GM12892 (cell line): ENCODE data around the gene TNKS1BP1.

Experiments used
- DNase-seq: peaks from one replicate; pipeline ENCODE4 v3.0.0; 2011; ENCODE audit not compliant: insufficient read length
- FAIRE-seq: peaks from 2 replicates; lab custom pipeline; 2011; peaks lifted over from hg19 to GRCh38; lab: Jason Lieb, UNC
- POLR2A ChIP-seq: IDR thresholded peaks from 2 replicates; pipeline ENCODE4 v1.6.1; 2011; ENCODE audit warnings: low read depth, low read length, control low read depth
- POLR2AphosphoS5 ChIP-seq: IDR thresholded peaks from 2 replicates; pipeline ENCODE4 v1.6.1; 2011; ENCODE audit warnings: low read depth, low read length, control low read depth
- TAF1 ChIP-seq: IDR thresholded peaks from 2 replicates; pipeline ENCODE4 v1.6.1; 2011; ENCODE audit warnings: low read depth, mild to moderate bottlenecking, control low read depth, low read length, borderline replicate concordance

The TNKS1BP1 gene

DNA sequence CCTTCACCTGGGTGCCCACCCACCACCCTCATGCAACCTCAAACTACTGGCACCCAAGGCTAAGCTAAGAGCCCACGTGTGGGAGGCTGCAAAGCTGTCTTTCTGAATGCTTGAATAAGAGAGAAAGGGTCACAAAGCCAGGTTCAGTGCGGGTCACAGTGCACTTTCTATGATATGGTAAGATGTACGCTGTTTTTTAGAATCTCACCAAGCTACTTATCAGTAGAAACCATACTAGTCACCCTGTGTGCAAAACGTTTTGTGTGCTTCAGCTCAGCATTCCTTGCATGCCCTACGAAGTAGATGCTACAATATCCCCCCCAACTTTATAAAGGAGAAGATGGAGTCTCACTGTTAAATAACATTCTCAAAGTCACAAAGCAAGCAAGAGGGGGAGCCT is 28.3 kb upstream of the TNKS1BP1 start:
- no peak for TF ChIP-seq POLR2AphosphoS5
- no peak for TF ChIP-seq POLR2A
- no peak for TF ChIP-seq TAF1
- FAIRE-seq (no peak), DNase-seq (no peak)

DNA sequence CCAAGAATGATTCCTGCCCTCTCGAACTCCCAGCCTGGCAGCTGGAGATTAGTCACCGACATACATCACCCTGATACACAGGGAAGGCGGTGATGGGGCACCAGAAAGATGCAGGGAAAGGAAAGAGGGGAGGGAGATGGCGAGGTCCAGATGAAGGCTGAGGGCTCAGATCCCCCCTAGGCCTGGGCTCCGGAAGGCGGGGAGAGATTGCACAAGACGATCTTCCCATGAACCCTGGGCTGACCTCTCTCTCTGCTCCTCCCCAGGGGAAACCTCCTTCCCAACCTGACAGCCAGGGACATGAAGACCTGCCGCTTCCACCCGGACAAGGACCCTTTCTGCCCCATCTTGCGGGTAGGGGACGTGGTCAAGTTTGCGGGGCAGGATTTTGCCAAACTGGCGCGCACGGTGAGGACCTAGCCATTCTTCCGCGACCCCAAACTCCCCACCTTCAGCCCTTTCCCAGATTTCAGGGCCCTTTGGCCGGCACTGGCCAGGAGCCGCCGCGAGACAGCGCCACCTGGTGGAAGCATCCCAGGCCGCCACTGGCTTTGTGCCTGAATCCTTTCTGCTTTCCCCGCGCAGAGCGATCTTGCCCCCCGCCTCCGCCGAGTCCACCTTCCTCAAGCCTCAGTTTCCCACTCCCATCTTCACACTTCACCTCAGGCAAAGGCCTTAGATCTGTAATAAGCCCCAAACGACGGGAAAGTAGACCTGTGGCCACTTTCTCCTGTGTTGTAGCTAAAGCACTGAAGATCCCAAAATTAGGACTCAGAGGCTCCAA is 24.9 kb upstream of the TNKS1BP1 start:
- FAIRE-seq (peak; percentile 80), DNase-seq (peak; percentile 66)
- no peak for TF ChIP-seq POLR2AphosphoS5
- TF ChIP-seq TAF1: no peak
- TF ChIP-seq POLR2A: no peak

DNA sequence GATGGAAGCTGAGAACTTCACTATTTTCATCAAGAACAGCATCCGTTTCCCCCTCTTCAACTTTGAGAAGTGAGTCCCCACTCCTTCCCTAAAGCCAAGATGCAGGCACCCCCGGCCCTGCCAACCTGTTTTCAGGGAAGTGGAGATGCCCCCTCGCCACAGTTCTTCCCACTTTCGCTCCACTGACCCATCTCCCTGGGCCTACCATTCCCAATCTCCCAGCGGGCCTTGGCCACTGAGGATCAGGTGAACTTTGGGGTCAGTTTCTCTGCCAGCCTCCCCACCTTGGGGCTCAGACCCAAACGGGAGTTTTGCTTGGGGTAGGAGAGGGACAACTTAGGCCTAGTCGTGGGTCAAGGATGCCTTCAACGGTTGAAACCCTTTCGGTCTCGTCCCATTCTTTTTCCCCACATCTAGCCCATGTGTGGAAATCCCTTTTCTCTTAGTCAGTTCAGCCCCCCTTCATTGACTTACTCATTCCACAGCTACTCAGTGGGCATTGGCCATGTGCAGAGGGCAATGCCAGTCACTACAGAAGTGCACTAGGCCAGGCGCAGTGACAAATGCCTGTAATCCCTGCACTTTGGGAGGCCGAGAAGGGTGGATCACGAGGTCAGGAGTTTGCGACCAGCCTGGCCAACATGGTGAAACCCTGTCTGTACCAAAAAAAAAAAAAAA is 24.0 kb upstream of the TNKS1BP1 start:
- no peak for DNase-seq
- TF ChIP-seq POLR2A (no peak), TAF1 (no peak), POLR2AphosphoS5 (no peak)
- FAIRE-seq: no peak

DNA sequence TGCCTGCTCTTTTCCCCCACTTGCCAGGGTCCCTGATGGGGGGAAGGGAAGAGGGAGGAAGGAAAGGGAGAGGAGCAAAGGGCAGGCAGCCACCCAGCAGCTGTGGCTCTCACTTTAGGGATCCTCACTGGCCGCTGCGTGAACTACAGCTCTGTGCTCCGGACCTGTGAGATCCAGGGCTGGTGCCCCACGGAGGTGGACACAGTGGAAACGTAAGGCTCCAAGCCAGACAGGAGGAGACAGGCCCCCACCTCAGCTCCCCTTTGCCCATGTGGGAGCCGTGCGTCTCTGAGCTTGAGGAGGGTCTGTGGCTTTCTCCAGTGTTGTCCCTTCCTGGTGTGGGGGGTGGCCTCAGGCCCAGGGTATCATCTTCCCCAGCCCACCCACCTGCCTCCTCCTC is 23.3 kb upstream of the TNKS1BP1 start:
- DNase-seq (no peak), FAIRE-seq (no peak)
- TF ChIP-seq TAF1 (no peak), POLR2AphosphoS5 (no peak), POLR2A (no peak)

DNA sequence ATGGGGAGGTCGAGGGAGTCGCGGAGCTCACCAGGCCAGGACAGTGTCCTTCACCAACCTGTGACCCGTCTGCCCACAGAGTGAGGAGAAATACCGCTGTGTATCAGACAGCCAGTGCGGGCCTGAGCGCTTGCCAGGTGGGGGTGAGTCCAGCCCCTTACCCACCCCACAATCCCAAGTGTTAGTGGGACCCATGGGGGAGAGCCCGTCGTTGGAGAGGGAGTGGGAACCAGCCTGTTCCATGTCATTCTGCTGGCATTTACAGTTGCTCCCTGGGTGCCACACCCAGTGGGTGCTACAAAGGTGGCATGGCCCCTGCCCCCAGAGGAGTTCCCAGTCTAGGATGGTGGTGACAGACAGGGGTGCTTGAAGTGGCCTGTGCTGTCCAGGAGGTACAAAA is 22.6 kb upstream of the TNKS1BP1 start:
- FAIRE-seq: no peak
- TF ChIP-seq POLR2AphosphoS5 (no peak), TAF1 (no peak), POLR2A (no peak)
- no peak for DNase-seq

- FAIRE-seq: peak; percentile 97
- peak; percentile 59 for DNase-seq
- TF ChIP-seq POLR2A (no peak), POLR2AphosphoS5 (no peak), TAF1 (no peak)
These were observed 20.9 kb upstream of the TNKS1BP1 start for GRCh38 chr11:57345555-57346211.

DNA sequence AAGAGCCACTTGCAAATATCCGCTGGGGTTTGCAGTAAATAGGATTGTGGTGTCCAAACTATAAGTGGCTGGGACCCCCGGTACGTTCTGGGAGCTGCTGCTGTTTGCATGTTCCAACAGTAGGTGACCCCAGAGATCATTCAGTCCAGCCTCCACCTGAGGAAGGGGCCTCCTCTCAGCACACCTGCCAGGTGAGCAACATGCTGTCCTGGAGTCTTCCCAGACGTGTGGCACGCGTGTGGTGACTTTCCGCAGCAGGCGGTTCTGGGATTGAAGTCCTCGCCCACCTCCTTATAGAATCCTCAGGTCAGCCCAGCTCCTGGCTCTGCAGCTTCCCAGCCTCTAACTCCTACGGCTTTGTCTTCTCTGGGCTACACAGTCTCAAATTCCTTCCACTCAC is 20.1 kb upstream of the TNKS1BP1 start:
- DNase-seq: no peak
- TF ChIP-seq POLR2A (no peak), TAF1 (no peak), POLR2AphosphoS5 (no peak)
- no peak for FAIRE-seq

DNA sequence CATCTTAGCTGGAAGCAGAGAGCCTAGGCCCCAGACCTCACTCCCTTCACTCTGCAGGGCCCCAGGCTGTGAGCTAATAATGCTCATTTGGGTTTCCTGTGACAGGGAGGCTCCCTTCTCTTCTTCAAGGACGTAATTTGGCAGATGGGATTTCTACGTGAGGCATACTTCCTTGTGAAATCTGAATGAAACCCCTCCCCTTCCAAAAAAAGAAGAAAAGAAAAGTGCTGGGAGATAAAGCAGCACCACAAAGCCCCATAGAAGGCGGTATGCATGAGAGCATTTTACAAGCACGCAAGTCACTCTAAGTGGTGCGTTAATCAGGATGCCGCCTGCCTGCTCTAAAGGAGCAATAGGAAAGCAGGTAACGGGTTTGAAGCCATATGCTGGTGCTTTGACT is 19.1 kb upstream of the TNKS1BP1 start:
- TF ChIP-seq POLR2A (no peak), POLR2AphosphoS5 (no peak), TAF1 (no peak)
- peak; percentile 50 for FAIRE-seq
- DNase-seq: no peak

DNA sequence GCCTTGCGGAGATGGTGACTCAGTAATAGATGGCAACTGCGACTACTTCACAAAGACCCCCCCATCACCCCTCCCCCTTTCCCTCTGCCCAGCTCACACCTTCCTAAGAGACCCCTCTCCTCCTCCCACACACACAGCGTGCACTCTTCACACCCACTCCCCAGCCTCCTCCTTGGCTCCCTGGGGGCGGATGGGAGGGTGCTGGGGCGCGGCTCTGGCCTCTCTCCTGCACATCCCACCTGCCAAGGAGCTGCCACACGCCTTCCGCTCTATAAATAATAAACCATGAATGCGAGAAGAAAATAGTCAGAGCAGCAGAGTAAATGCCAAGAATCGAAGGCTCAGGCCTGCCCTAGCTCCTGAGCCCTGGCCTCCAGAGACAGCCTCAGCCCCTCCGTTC is 17.9 kb upstream of the TNKS1BP1 start:
- FAIRE-seq (no peak), DNase-seq (no peak)
- TF ChIP-seq TAF1: no peak
- TF ChIP-seq POLR2AphosphoS5: no peak
- no peak for TF ChIP-seq POLR2A

- no peak for FAIRE-seq
- DNase-seq: no peak
- TF ChIP-seq POLR2AphosphoS5 (no peak), POLR2A (no peak), TAF1 (no peak)
These were observed 16.6 kb upstream of the TNKS1BP1 start for GRCh38 chr11:57341250-57341808.

- no peak for TF ChIP-seq POLR2AphosphoS5
- TF ChIP-seq TAF1: no peak
- DNase-seq (no peak), FAIRE-seq (no peak)
These were observed 15.4 kb upstream of the TNKS1BP1 start for GRCh38 chr11:57340039-57340615.
